Neural cell (in vitro differentiated cells): ENCODE measurements around the gene CNNM1. TPM values are rescaled to one million over a fixed set of nuclear protein-coding genes. Genes with fewer than 3 reads are reported as not detected.

Experiments
- H2AFZ ChIP-seq: fragments of 200-600, 300-800 bp; sonication (generic), shearing (Covaris generic); 2 replicates; pipeline ENCODE4 v1.6.0; 2014; ENCODE audit warnings: low read depth, mild to moderate bottlenecking, antibody characterized with exemption, low read length, moderate library complexity
- H3F3A ChIP-seq: fragments of 200-600 bp; shearing (Covaris generic); 2 replicates; pipeline ENCODE4 v1.6.1; 2016; ENCODE audit warnings: mild to moderate bottlenecking, moderate library complexity, mixed read lengths, antibody characterized with exemption, low read length; ENCODE audit not compliant: insufficient read depth, poor library complexity, severe bottlenecking
- H3K27ac ChIP-seq: fragments of 200-600, 300-800 bp; sonication (generic), shearing (Covaris generic); 2 replicates; pipeline ENCODE4 v1.5.1; 2014; ENCODE audit warnings: mild to moderate bottlenecking, low read length, moderate library complexity
- H3K27me3 ChIP-seq: fragments of 300-800, 200-600 bp; sonication (generic), shearing (Covaris generic); 2 replicates; pipeline ENCODE4 v1.6.0; 2014; ENCODE audit warnings: mild to moderate bottlenecking, low read depth, low read length, moderate library complexity; ENCODE audit not compliant: insufficient read depth
- H3K36me3 ChIP-seq: fragments of 300-800, 200-600 bp; sonication (generic), shearing (Covaris generic); 2 replicates; pipeline ENCODE4 v1.5.1; 2014; ENCODE audit warnings: mild to moderate bottlenecking, antibody characterized with exemption, low read length, moderate library complexity; ENCODE audit not compliant: insufficient read depth
- H3K4me2 ChIP-seq: fragments of 300-800, 200-600 bp; sonication (generic), shearing (Covaris generic); 2 replicates; pipeline ENCODE4 v1.6.0; 2014; ENCODE audit warnings: mild to moderate bottlenecking, low read length
- H3K4me3 ChIP-seq: fragments of 300-800, 200-600 bp; sonication (generic), shearing (Covaris generic); 2 replicates; pipeline ENCODE4 v1.5.1; 2014; ENCODE audit warnings: mild to moderate bottlenecking, low read length, moderate library complexity
- H3K79me2 ChIP-seq: fragments of 200-600 bp; shearing (Covaris generic); replicated peaks from 2 replicates; pipeline ENCODE4 v1.6.0; 2014; ENCODE audit warnings: mild to moderate bottlenecking, low read length, moderate library complexity; ENCODE audit not compliant: insufficient read depth
- H3K9ac ChIP-seq: fragments of 300-800, 200-600 bp; sonication (generic), shearing (Covaris generic); 2 replicates; pipeline ENCODE4 v1.6.1; 2016; ENCODE audit warnings: mild to moderate bottlenecking, low read length, mixed read lengths
- H3K9me2 ChIP-seq: fragments of 200-600 bp; shearing (Covaris generic); 2 replicates; pipeline ENCODE4 v1.6.1; 2016; ENCODE audit warnings: mild to moderate bottlenecking, low read length, mixed read lengths; ENCODE audit not compliant: insufficient read depth
- H3K9me3 ChIP-seq: fragments of 200-600, 300-800 bp; sonication (generic), shearing (Covaris generic); 2 replicates; pipeline ENCODE4 v1.6.1; 2016; ENCODE audit warnings: mild to moderate bottlenecking, mixed run types, low read length, moderate library complexity, mixed read lengths
- H4K20me1 ChIP-seq: fragments of 200-600 bp; shearing (Covaris generic); 2 replicates; pipeline ENCODE4 v1.6.1; 2016; ENCODE audit warnings: mild to moderate bottlenecking, mixed run types; ENCODE audit not compliant: insufficient read depth
- CTCF ChIP-seq: fragments of 450-650 bp; IDR thresholded peaks from 2 replicates; pipeline ENCODE4 v1.5.1; 2014; ENCODE audit warnings: antibody characterized with exemption, mild to moderate bottlenecking, moderate library complexity; ENCODE audit not compliant: poor library complexity, severe bottlenecking
- EP300 ChIP-seq: fragments of 450-650 bp; conservative IDR thresholded peaks from 2 replicates; pipeline ENCODE4 v1.6.1; 2014; ENCODE audit warnings: antibody characterized with exemption, mild to moderate bottlenecking, moderate library complexity; ENCODE audit not compliant: poor library complexity, severe bottlenecking
- EZH2 ChIP-seq: fragments of 200-600, 300-800 bp; shearing (Covaris generic), sonication (generic); IDR thresholded peaks from 2 replicates; pipeline ENCODE4 v1.6.1; 2014; ENCODE audit warnings: antibody characterized with exemption, low read length, borderline replicate concordance, mild to moderate bottlenecking; ENCODE audit not compliant: insufficient read depth, poor library complexity, severe bottlenecking
- MXI1 ChIP-seq: fragments of 450-650 bp; conservative IDR thresholded peaks from 2 replicates; pipeline ENCODE4 v1.6.1; 2014; ENCODE audit warnings: antibody characterized with exemption, mild to moderate bottlenecking; ENCODE audit not compliant: poor library complexity, severe bottlenecking
- POLR2AphosphoS5 ChIP-seq: IDR thresholded peaks from 2 replicates; pipeline ENCODE4 v1.6.1; 2012
- RAD21 ChIP-seq: fragments of 450-650 bp; conservative IDR thresholded peaks from 2 replicates; pipeline ENCODE4 v1.6.1; 2014; ENCODE audit warnings: antibody characterized with exemption, mild to moderate bottlenecking, moderate library complexity
- REST ChIP-seq: IDR thresholded peaks from 2 replicates; pipeline ENCODE4 v1.6.1; 2012; ENCODE audit warnings: borderline replicate concordance
- SMC3 ChIP-seq: fragments of 450-650 bp; conservative IDR thresholded peaks from 2 replicates; pipeline ENCODE4 v1.6.1; 2014; ENCODE audit warnings: antibody characterized with exemption, mild to moderate bottlenecking, moderate library complexity; ENCODE audit not compliant: poor library complexity
- TAF1 ChIP-seq: IDR thresholded peaks from 2 replicates; pipeline ENCODE4 v1.6.1; 2012; ENCODE audit warnings: low read depth
- polyA plus RNA-seq: library from polyadenylated mRNA; depleted of rRNA; stranded (reverse); fragments of >200 nt; gene quantifications from 2 replicates; pipeline ENCODE4 v1.2.3, GENCODE V29; 2014

The CNNM1 gene
- polyA plus RNA-seq, 1 donor from 2014 or later = 1.5 TPM

- H3K9ac ChIP-seq = no peak overlapping the region
- no peak for TF ChIP-seq TAF1
- no peak for TF ChIP-seq SMC3
- no peak for TF ChIP-seq CTCF
- TF ChIP-seq REST = no peak
- TF ChIP-seq EZH2 = no peak
- no peak for TF ChIP-seq POLR2AphosphoS5
- no peak for TF ChIP-seq RAD21
- no peak for TF ChIP-seq EP300
- no peak for TF ChIP-seq MXI1
- no peaks in the 10 kb centered on the region for H3K79me2 ChIP-seq
- no peak overlapping the region for H3K4me2 ChIP-seq
- no peak overlapping the region for H3K27ac ChIP-seq
- H3K9me3 ChIP-seq = no peaks in the 10 kb centered on the region
- H3K9me2 ChIP-seq = no peaks in the 10 kb centered on the region
- no peaks in the 10 kb centered on the region for H4K20me1 ChIP-seq
- no peak overlapping the region for H3K4me3 ChIP-seq
- H2AFZ ChIP-seq = no peak overlapping the region
- H3K27me3 ChIP-seq = no peaks in the 10 kb centered on the region
- no peaks in the 10 kb centered on the region for H3K36me3 ChIP-seq
- H3F3A ChIP-seq = no peaks in the 10 kb centered on the region
Observed at GRCh38 chr10:99438890-99439289, 109.7 kb downstream of the CNNM1 start.

- H3K4me2 ChIP-seq = no peak overlapping the region
- H3K36me3 ChIP-seq = no peaks in the 10 kb centered on the region
- H3K9ac ChIP-seq = no peak overlapping the region
- no peak overlapping the region for H3K27ac ChIP-seq
- H3K9me3 ChIP-seq = no peaks in the 10 kb centered on the region
- H3K9me2 ChIP-seq = no peaks in the 10 kb centered on the region
- TF ChIP-seq EZH2 (no peak), SMC3 (no peak), TAF1 (no peak), CTCF (no peak), REST (no peak), MXI1 (no peak), POLR2AphosphoS5 (no peak)
- H3F3A ChIP-seq = no peaks in the 10 kb centered on the region
- no peaks in the 10 kb centered on the region for H3K27me3 ChIP-seq
- no peaks in the 10 kb centered on the region for H4K20me1 ChIP-seq
- no peak overlapping the region for H3K4me3 ChIP-seq
- no peaks in the 10 kb centered on the region for H3K79me2 ChIP-seq
- H2AFZ ChIP-seq = no peak overlapping the region
Observed at GRCh38 chr10:99442394-99442793, 113.2 kb downstream of the CNNM1 start.
